GM19452 (cell line): ENCODE data around the gene LETM1.

ENCODE experiments used
- ATAC-seq: cut with Tn5 transposase; IDR thresholded peaks from one replicate; pipeline ENCODE4 v1.9.1; 2021; ENCODE audit not compliant: unreplicated experiment

LETM1 gene

DNA sequence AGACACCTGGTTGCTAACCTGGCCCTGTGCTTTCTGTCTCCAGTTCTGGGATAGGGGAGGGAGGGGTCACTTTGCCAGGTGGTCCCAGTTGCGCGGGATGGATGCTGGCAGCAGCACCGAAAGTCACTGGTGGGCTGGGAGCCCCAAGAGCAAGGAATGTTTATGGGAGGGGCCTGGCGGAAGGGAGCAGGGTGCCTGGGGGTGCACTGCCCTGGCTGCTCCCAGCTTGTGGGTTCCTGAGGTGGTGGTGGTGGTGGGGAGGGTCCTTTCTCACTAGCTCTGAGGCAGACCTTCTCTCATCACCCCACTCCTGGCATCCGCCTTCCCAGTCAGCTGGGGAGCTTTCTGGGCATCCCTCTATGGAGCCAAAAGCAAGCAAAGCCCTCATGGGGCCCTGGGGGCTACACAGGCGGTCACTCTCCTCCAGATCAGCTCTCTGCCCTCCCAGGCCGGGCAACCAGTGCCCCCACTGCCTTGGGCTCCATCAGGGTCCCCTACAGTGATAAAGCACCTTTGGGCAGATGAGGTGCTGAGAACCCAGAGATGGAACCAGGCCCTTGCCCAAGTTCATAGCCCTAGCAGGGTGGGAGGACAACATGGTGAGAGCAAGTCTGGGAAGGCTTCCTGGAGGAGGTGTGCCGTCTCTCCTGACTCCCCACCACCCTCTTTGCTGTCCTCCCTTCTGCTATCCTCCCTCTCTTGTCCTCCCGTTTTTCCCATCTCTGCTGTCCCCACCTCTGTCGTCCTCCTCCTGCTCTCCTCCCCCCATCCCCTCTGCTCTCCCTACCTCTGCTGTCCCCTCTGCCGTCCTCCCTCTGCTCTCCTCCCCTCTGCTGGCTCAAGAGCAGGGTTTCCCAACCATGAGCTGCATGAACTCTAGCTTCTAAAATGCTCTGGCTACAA lies 46.9 kb downstream of the LETM1 start:
- no peak for ATAC-seq

GRCh38 chr4:1808396-1808795 lies 47.6 kb downstream of the LETM1 start:
- no peak for ATAC-seq

GRCh38 chr4:1807332-1807777 lies 48.6 kb downstream of the LETM1 start:
- ATAC-seq: no peak

- ATAC-seq: no peak
Measured at GRCh38 chr4:1806596-1807331, 49.2 kb downstream of the LETM1 start.

DNA sequence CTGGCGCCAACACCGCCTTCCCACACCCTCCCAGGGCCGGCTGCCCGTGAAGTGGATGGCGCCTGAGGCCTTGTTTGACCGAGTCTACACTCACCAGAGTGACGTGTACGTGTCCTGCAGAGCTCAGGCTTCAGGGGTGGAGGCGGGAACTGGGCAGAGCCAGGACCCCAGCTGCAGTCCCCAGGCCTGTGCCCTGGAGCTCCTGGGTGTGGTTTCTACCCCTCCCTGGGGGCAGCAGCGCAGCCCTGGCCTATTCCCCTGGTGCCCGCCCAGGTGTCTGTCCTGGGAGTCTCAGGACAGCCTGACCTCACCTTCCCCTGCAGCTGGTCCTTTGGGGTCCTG lies 49.8 kb downstream of the LETM1 start:
- no peak for ATAC-seq

GRCh38 chr4:1805493-1806222 lies 50.3 kb downstream of the LETM1 start:
- no peak for ATAC-seq

DNA sequence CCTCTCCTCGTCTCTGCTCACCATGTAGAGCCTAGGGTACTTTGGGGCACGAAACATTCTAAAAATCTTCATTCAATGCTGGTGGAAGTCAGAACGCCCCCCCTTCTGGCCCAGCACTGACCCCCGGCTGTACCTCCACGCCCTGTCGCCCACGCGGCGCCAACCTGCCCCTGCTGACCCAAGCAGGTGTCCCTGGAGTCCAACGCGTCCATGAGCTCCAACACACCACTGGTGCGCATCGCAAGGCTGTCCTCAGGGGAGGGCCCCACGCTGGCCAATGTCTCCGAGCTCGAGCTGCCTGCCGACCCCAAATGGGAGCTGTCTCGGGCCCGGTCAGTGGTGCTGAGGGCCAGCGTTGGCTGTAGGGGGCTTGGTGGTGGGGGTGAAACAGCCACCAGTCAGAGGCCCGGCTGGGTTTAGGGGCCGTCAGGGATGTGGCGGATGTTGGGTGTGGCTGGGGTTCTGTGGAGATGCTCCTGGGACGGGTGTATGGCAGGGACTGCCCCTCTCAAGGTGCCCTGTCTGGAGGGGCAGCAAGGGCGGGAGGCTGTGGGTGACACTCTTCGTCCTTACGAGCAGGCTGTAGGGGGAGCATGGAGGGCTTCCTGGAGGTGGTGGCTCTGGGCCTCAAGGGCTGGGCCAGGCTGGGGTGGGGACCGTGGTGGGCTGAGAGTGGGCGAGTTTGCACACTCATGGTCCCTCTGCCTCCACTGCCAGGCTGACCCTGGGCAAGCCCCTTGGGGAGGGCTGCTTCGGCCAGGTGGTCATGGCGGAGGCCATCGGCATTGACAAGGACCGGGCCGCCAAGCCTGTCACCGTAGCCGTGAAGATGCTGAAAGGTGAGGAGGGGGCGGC lies 51.1 kb downstream of the LETM1 start:
- ATAC-seq: no peak

- no peak for ATAC-seq
Measured at GRCh38 chr4:1803523-1804423, 52.2 kb downstream of the LETM1 start.

- ATAC-seq: no peak
Measured at GRCh38 chr4:1802720-1803522, 53.0 kb downstream of the LETM1 start.

- no peak for ATAC-seq
Measured at GRCh38 chr4:1802151-1802715, 53.7 kb downstream of the LETM1 start.

DNA sequence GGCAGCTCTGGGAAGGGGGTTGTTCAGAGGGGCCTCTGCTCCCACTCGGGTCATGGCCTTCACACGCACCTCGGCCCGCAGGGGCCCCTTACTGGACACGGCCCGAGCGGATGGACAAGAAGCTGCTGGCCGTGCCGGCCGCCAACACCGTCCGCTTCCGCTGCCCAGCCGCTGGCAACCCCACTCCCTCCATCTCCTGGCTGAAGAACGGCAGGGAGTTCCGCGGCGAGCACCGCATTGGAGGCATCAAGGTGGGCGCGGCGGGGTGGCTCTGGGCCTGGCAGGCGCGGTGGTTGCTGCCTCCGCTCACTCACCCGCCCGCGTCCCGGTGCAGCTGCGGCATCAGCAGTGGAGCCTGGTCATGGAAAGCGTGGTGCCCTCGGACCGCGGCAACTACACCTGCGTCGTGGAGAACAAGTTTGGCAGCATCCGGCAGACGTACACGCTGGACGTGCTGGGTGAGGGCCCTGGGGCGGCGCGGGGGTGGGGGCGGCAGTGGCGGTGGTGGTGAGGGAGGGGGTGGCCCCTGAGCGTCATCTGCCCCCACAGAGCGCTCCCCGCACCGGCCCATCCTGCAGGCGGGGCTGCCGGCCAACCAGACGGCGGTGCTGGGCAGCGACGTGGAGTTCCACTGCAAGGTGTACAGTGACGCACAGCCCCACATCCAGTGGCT lies 54.5 kb downstream of the LETM1 start:
- no peak for ATAC-seq

DNA sequence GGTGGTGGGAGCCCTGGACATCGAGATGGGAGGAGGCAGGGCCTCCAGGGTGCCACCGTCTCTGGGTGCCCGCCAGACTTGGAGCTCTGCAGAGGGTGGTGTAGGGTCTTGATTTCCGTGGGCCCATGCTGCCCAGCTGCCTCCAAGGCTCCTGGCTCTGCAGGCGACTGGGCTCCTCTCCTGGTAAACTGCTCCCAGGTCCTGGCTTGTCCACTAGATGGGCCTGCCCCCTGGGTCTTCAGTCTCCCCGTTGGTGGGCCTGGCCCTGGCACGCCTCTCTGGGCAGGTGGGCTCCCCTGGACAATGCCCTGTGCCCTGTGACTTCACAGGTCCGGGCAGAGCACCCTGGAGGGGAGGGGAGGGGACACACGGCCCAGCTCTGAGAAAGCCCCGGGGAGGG lies 55.2 kb downstream of the LETM1 start:
- no peak for ATAC-seq

- no peak for ATAC-seq
Measured at GRCh38 chr4:1799387-1800375, 56.3 kb downstream of the LETM1 start.

GRCh38 chr4:1798580-1799386 lies 57.2 kb downstream of the LETM1 start:
- ATAC-seq: no peak

- no peak for ATAC-seq
Measured at GRCh38 chr4:1797861-1798579, 57.9 kb downstream of the LETM1 start.
